Pancreas (tissue), 10 donors: Measurements from ENCODE around the gene LUM. TPM values are rescaled to one million over a fixed set of nuclear protein-coding genes. Genes with fewer than 3 reads are reported as not detected.

Experiments
- ATAC-seq, 4 donors: fragments of 200-7000 bp; cut with Tn5 transposase; one replicate each; pipeline versions ENCODE4 v1.8.0 to v1.9.1; 2020; ENCODE audit warnings: mild to moderate bottlenecking in 4 of 4, moderate library complexity in 4 of 4
- DNase-seq, 6 donors: peaks; one replicate each; pipeline ENCODE4 v3.0.0-alpha.2; 2020
- FAIRE-seq: peaks from 2 replicates; lab custom pipeline; 2012; peaks lifted over from hg19 to GRCh38; lab: Jason Lieb, UNC
- H3K27ac ChIP-seq, 4 donors: fragments of 200-600 bp; sonication (generic); 1 replicate in 3 of 4; 2 replicates in 1 of 4; pipeline versions ENCODE4 v1.5.0 to v1.8.0; 2020
- H3K27me3 ChIP-seq, 4 donors: fragments of 200-600 bp; one replicate each; pipeline ENCODE4 v1.8.0; 2021
- H3K36me3 ChIP-seq, 3 donors: fragments of 200-600 bp; sonication (generic) in 1 of 3; one replicate each; pipeline versions ENCODE4 v1.5.0 to v1.8.0; 2020 to 2021
- H3K4me1 ChIP-seq, 3 donors: fragments of 200-600 bp; one replicate each; pipeline ENCODE4 v1.8.0; 2021
- H3K4me3 ChIP-seq, 4 donors: fragments of 200-600 bp; sonication (generic) in 2 of 4; one replicate each; pipeline versions ENCODE4 v1.5.0 to v1.8.0; 2020 to 2021
- H3K9me3 ChIP-seq, 4 donors: fragments of 200-600 bp; one replicate each; pipeline ENCODE4 v1.8.0; 2021
- WGBS, 2 donors: extraction: QIAGEN DNeasy Blood & Tissue Kit; methylation state at CpG; one replicate each; pipeline ENCODE4 v1.1.7; 2013; 5-methylcytosine and 5-hydroxymethylcytosine counted together
- intact Hi-C, 3 donors: fragments of 100-400 bp; cut with DNase I; formaldehyde crosslinking; loops; one replicate each; pipeline versions ENCODE4 v1.11.1 to v1.14.2; 2022
- polyA plus RNA-seq, 2 donors: library from polyadenylated mRNA; stranded (reverse); fragments of 200-250 nt; gene quantifications; one replicate each; pipeline ENCODE4 v1.2.3, GENCODE V29; 2013
- total RNA-seq, 6 donors: library from RNA; stranded (reverse); fragmentation: NEBNext Ultra II Directional in 4 of 6; extraction: Animal tissue kit (Norgen Biotek cat#: 25700) in 4 of 6; gene quantifications; one replicate each; pipeline versions ENCODE4 v1.2.1 to v1.2.4, GENCODE V29; 2021 to 2023
- TF ChIP-seq, protein P1 (sequence below), 4 donors: fragments of 200-600 bp; sonication (generic) in 3 of 4; IDR thresholded peaks; one replicate each; pipeline versions ENCODE4 v1.5.0 to v1.8.0; 2021; ENCODE audit warnings: antibody characterized with exemption in 4 of 4
- donor health status: healthy with polysubstance abuse.
- donor health status: DM: no; HTN: no; CAD: no; lungs with moderate emphysema.
- donor health status: DM: no; HTN: no; CAD: no.
- donor health status: control.
- donor health status: control.
- donor health status: Bipolar disorder and iron deficiency.
- donor health status: DM: yes; HTN: yes; CAD: no.
- donor health status: DM: no; HTN: no; CAD: no.
- donor health status: DM: no; HTN: no; CAD: no.
- donor health status: DM: yes; HTN: yes; CAD: no.

LUM gene
- total and polyA plus RNA-seq, 8 donors: 5.1 to 164 (median 18.4) TPM

DNA sequence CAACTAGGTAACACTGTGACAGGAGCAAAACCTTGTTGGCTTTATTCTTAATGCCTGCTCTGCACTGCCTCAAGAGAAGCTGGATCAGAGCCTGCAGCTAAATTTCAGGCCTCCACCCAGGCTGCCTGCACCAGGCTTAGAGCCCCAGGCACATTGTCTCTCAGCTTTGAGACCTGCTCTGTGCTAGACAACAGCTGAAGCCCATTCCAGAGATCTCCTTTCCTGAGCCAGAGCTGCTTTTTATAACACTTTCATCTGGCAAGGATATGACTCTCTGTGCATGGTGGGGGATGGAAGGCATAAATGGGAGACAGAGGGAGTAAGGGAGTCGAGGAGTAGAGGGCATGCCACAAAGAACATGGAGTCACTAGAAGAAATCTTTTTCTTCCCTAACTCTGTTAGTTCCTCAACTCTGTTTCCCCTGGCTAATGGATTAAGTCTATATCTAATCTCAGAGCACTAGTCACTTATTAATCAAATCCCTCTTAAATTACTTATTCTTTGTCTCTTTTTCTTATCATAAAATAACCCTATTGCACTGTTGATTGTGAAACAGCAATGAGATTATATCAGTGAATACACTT lies 27.1 kb upstream of the LUM start:
- FAIRE-seq: no peak

DNA sequence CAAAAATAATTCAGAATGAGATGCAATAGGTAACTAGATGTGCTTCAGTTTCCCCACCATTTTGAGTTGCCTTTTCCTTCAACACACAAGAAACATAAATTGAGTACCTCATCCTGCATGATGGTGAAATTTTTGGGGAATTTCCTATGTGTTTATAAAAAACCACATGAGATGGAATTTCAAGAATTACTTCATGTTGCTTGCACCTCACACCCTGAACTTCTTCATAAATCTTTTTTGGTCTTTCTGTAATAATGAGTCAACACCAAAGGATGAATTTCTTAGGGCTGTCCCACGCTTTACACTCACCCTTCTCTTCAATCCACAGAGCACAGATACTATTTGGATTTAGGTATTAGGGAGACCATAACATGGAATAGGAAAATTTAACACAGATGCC lies 22.6 kb upstream of the LUM start:
- WGBS, 2 donors: 84 to 89% methylated on average over 1 of the region's 1 CpG
- FAIRE-seq (no peak), DNase-seq (no peak), ATAC-seq (no peak)
- intact Hi-C loops: no loop called here
- H3K9me3 ChIP-seq: no peaks in the 10 kb centered on the region
- H3K4me1 ChIP-seq: peaks cover 0 to 6% (median 0%) of the 10 kb centered on the region in 3 donors
- TF ChIP-seq, protein P1, sequence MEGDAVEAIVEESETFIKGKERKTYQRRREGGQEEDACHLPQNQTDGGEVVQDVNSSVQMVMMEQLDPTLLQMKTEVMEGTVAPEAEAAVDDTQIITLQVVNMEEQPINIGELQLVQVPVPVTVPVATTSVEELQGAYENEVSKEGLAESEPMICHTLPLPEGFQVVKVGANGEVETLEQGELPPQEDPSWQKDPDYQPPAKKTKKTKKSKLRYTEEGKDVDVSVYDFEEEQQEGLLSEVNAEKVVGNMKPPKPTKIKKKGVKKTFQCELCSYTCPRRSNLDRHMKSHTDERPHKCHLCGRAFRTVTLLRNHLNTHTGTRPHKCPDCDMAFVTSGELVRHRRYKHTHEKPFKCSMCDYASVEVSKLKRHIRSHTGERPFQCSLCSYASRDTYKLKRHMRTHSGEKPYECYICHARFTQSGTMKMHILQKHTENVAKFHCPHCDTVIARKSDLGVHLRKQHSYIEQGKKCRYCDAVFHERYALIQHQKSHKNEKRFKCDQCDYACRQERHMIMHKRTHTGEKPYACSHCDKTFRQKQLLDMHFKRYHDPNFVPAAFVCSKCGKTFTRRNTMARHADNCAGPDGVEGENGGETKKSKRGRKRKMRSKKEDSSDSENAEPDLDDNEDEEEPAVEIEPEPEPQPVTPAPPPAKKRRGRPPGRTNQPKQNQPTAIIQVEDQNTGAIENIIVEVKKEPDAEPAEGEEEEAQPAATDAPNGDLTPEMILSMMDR (IDR thresholded peaks at IDR 0.05): no peak
- H3K27me3 ChIP-seq: peaks cover 0 to 6% (median 0%) of the 10 kb centered on the region in 4 donors
- H3K27ac ChIP-seq: no peak overlapping the region
- H3K4me3 ChIP-seq: no peak overlapping the region
- H3K36me3 ChIP-seq: no peaks in the 10 kb centered on the region

More for the DNA sequence above, 27.1 kb upstream of the LUM start:
- WGBS, 2 donors: 6 to 26% methylated on average over 1 of the region's 1 CpG
- Histone ChIP-seq H3K27ac (no peak overlapping the region), H3K9me3 (no peaks in the 10 kb centered on the region), H3K36me3 (no peaks in the 10 kb centered on the region), H3K4me1 (peaks cover 0 to 6% (median 0%) of the 10 kb centered on the region in 3 donors), H3K4me3 (no peak overlapping the region), H3K27me3 (peaks cover 0 to 6% (median 0%) of the 10 kb centered on the region in 4 donors)
- DNase-seq (no peak), ATAC-seq (peak in 3 of 4 donors; percentile 22 to 54 (median 31))
- TF ChIP-seq, protein P1 (IDR thresholded peaks at IDR 0.05): no peak
- intact Hi-C loops: no loop called here

DNA sequence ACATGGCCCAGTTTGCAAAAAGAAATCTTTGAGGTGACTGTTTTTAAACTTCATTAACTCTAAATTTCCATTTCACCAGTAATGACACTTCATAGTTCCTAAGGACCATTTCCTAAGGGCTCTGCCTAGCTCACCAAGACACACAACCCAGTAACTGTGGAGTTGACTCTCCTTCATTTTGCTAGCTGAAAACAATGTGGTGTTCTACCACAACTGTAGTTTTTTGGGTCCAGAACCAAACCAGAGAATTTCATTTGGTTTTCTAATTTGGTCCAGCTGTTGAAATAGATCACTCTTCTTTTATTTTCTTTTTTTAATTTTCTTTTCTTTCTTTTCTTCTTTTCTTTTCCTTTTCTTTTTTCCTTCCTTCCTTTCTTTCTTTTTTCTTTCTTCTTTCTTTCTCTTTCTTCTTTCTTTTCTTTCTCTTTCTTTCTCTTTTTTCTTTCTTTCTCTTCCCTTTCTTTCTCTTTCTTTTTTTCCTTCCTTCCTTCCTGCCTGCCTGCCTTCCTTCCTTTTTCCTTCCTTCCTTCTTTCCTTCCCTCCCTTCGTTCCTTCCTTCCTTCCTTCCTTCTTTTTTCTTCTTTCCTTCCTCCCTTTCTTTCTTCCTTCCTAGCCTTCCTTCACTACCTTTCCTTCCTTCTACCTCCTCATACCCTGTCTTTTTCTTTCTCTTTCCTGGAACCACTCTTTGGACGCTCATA lies 18.5 kb upstream of the LUM start:
- 74 to 91% methylated on average over 2 of the region's 2 CpGs for WGBS, 2 donors
- H3K4me1 ChIP-seq: no peaks in the 10 kb centered on the region
- no peaks in the 10 kb centered on the region for H3K36me3 ChIP-seq
- TF ChIP-seq, protein P1 (IDR thresholded peaks at IDR 0.05): no peak
- H3K27ac ChIP-seq: no peak overlapping the region
- ATAC-seq (no peak), DNase-seq (no peak), FAIRE-seq (no peak)
- no peak overlapping the region for H3K4me3 ChIP-seq
- intact Hi-C loops: no loop called here
- H3K27me3 ChIP-seq: no peaks in the 10 kb centered on the region
- H3K9me3 ChIP-seq: no peaks in the 10 kb centered on the region

DNA sequence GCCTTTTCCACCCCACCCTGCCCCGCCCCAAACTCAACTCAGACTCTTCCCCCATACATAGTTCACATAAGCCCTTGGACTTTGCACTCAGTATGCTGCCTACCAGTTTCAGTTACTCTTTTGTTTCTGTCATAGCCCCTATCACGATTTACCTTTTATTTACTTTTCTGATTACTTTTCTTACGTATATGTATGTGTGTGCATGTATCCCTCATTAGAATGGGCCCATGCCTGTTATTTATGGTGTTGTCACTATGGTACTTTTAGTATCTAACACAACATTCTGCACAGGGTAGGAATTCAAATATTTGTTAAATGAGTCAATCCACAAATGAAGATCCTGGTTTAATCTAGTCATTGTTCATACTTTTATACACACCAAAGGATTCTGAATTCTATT lies 16.5 kb upstream of the LUM start:
- H3K36me3 ChIP-seq: no peaks in the 10 kb centered on the region
- WGBS, 2 donors: 45 to 62% methylated on average over 3 of the region's 3 CpGs
- TF ChIP-seq, protein P1 (IDR thresholded peaks at IDR 0.05): no peak
- no peaks in the 10 kb centered on the region for H3K27me3 ChIP-seq
- DNase-seq (no peak), FAIRE-seq (no peak), ATAC-seq (no peak)
- no peak overlapping the region for H3K4me3 ChIP-seq
- no peaks in the 10 kb centered on the region for H3K4me1 ChIP-seq
- intact Hi-C loops: no loop called here
- H3K27ac ChIP-seq: no peak overlapping the region
- no peaks in the 10 kb centered on the region for H3K9me3 ChIP-seq

DNA sequence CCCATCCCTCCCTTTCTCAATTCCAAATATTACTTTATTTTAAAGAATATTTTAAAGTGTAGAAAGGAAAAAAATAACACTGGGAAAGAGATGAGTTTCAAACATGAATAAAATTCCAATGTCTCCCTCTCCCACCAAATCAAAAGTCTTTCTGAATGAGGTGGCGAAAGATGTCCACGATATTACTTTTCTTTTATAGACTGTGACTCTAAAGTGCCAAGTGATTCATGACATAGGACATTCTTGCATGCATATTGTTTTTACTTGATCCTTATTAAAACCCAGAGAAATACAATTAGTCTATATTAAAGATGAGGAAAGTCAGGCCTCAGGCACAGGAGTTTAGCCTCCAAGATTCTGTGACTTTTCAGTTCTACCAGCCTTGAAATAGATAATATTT lies 16.0 kb upstream of the LUM start:
- FAIRE-seq: no peak
- no peak for DNase-seq
- TF ChIP-seq, protein P1 (IDR thresholded peaks at IDR 0.05): no peak
- no peaks in the 10 kb centered on the region for H3K36me3 ChIP-seq
- WGBS, 2 donors: 94% methylated on average over 2 of the region's 2 CpGs
- no peaks in the 10 kb centered on the region for H3K9me3 ChIP-seq
- no peak overlapping the region for H3K27ac ChIP-seq
- H3K4me3 ChIP-seq: no peak overlapping the region
- ATAC-seq: no peak
- intact Hi-C loops: no loop called here
- no peaks in the 10 kb centered on the region for H3K27me3 ChIP-seq
- H3K4me1 ChIP-seq: no peaks in the 10 kb centered on the region
